Measurements from ENCODE around the gene MAVS.

The MAVS gene

DNA sequence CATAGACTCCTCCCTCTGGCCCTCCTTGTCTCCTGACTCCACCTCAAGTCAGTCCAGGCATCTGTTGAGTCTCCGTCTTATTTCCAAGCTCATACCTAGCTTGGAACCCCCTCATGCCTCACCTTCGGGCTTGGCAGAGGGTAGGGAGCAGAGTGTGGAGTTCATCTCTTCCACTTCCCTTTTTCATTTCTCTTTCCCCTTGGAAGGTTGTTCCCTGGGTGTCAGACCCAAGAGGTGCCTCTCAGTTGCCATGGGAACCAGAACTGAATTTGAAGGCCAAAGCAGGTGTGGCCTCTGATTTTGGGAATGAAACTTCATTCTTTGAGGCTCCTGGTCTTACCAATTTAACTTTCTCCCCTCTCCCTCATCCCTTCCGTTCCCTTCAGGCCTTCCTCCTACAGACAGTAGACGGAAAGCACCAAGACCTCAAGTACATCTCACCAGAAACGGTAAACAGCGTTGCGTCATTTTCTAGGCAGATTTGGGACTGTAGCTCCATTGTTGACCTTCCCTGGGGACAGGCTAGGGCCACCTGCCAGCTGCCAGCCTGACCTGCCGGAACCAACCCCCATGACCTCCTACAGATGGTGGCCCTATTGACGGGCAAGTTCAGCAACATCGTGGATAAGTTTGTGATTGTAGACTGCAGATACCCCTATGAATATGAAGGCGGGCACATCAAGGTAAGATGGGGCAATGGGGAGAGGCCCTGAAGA is 44.0 kb upstream of the MAVS start:
- TF ChIP-seq POLR2AphosphoS5 (IDR thresholded peaks at IDR 0.05; ENCODE audit: low read depth, low read length), result no peak
- TF ChIP-seq, protein P1, sequence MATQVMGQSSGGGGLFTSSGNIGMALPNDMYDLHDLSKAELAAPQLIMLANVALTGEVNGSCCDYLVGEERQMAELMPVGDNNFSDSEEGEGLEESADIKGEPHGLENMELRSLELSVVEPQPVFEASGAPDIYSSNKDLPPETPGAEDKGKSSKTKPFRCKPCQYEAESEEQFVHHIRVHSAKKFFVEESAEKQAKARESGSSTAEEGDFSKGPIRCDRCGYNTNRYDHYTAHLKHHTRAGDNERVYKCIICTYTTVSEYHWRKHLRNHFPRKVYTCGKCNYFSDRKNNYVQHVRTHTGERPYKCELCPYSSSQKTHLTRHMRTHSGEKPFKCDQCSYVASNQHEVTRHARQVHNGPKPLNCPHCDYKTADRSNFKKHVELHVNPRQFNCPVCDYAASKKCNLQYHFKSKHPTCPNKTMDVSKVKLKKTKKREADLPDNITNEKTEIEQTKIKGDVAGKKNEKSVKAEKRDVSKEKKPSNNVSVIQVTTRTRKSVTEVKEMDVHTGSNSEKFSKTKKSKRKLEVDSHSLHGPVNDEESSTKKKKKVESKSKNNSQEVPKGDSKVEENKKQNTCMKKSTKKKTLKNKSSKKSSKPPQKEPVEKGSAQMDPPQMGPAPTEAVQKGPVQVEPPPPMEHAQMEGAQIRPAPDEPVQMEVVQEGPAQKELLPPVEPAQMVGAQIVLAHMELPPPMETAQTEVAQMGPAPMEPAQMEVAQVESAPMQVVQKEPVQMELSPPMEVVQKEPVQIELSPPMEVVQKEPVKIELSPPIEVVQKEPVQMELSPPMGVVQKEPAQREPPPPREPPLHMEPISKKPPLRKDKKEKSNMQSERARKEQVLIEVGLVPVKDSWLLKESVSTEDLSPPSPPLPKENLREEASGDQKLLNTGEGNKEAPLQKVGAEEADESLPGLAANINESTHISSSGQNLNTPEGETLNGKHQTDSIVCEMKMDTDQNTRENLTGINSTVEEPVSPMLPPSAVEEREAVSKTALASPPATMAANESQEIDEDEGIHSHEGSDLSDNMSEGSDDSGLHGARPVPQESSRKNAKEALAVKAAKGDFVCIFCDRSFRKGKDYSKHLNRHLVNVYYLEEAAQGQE (IDR thresholded peaks at IDR 0.05; ENCODE audit: insufficient read depth in 1 of 2, low read depth in 2 of 2, low read length in 2 of 2), result no peak
- no peak for TF ChIP-seq TAF1 (IDR thresholded peaks at IDR 0.05; ENCODE audit: borderline replicate concordance, insufficient read depth, low read length)
- TF ChIP-seq SIN3A (IDR thresholded peaks at IDR 0.05; ENCODE audit: borderline replicate concordance, insufficient read depth, low read length), result no peak
- TF ChIP-seq FOXP2 (optimal IDR thresholded peaks at IDR 0.05; ENCODE audit: borderline replicate concordance, extremely low read depth, extremely low read length, insufficient read depth), result no peak

GRCh38 chr20:3803289-3803688 is 43.3 kb upstream of the MAVS start:
- TF ChIP-seq FOXP2 (optimal IDR thresholded peaks at IDR 0.05; ENCODE audit: borderline replicate concordance, extremely low read depth, extremely low read length, insufficient read depth), result no peak
- TF ChIP-seq SIN3A (IDR thresholded peaks at IDR 0.05; ENCODE audit: borderline replicate concordance, insufficient read depth, low read length), result no peak
- no peak for TF ChIP-seq POLR2AphosphoS5 (IDR thresholded peaks at IDR 0.05; ENCODE audit: low read depth, low read length)
- no peak for TF ChIP-seq TAF1 (IDR thresholded peaks at IDR 0.05; ENCODE audit: borderline replicate concordance, insufficient read depth, low read length)
- TF ChIP-seq, protein P1 (IDR thresholded peaks at IDR 0.05; ENCODE audit: insufficient read depth in 1 of 2, low read depth in 2 of 2, low read length in 2 of 2), result no peak

GRCh38 chr20:3803854-3804253 is 42.8 kb upstream of the MAVS start:
- TF ChIP-seq TAF1 (IDR thresholded peaks at IDR 0.05; ENCODE audit: borderline replicate concordance, insufficient read depth, low read length), result no peak
- TF ChIP-seq POLR2AphosphoS5 (IDR thresholded peaks at IDR 0.05; ENCODE audit: low read depth, low read length), result no peak
- no peak for TF ChIP-seq SIN3A (IDR thresholded peaks at IDR 0.05; ENCODE audit: borderline replicate concordance, insufficient read depth, low read length)
- TF ChIP-seq, protein P1 (IDR thresholded peaks at IDR 0.05; ENCODE audit: insufficient read depth in 1 of 2, low read depth in 2 of 2, low read length in 2 of 2), result no peak
- TF ChIP-seq FOXP2 (optimal IDR thresholded peaks at IDR 0.05; ENCODE audit: borderline replicate concordance, extremely low read depth, extremely low read length, insufficient read depth), result no peak

DNA sequence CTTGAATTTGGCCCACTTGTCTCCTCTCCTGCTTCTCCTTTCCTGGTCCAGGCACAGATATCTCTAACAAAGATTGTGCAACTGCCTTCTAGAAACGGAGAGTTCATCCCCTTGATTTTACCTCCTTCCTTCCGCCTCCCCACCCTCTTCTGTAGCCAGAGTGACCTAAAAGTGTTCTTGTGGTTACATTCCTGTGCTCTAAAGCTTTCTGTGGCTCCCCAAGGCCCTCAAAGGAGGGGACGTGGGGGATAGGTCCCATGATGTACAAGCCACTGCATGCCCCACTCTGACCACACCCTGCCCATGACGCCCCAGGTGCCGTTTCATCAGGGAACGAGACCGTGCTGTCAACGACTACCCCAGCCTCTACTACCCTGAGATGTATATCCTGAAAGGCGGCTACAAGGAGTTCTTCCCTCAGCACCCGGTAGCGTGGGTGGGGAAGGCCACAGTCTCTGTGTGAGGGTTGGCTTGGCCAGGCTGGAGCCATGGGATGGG is 42.3 kb upstream of the MAVS start:
- TF ChIP-seq FOXP2 (optimal IDR thresholded peaks at IDR 0.05; ENCODE audit: borderline replicate concordance, extremely low read depth, extremely low read length, insufficient read depth), result no peak
- no peak for TF ChIP-seq SIN3A (IDR thresholded peaks at IDR 0.05; ENCODE audit: borderline replicate concordance, insufficient read depth, low read length)
- TF ChIP-seq, protein P1 (IDR thresholded peaks at IDR 0.05; ENCODE audit: insufficient read depth in 1 of 2, low read depth in 2 of 2, low read length in 2 of 2), result no peak
- no peak for TF ChIP-seq TAF1 (IDR thresholded peaks at IDR 0.05; ENCODE audit: borderline replicate concordance, insufficient read depth, low read length)
- no peak for TF ChIP-seq POLR2AphosphoS5 (IDR thresholded peaks at IDR 0.05; ENCODE audit: low read depth, low read length)
